ENCODE measurements around the gene SNAI3.

SNAI3 gene

GRCh38 chr16:88631920-88632586 lies 54.3 kb downstream of the SNAI3 start:
- no peak for DNase-seq

GRCh38 chr16:88631384-88631783 lies 54.9 kb downstream of the SNAI3 start:
- DNase-seq = no peak

DNA sequence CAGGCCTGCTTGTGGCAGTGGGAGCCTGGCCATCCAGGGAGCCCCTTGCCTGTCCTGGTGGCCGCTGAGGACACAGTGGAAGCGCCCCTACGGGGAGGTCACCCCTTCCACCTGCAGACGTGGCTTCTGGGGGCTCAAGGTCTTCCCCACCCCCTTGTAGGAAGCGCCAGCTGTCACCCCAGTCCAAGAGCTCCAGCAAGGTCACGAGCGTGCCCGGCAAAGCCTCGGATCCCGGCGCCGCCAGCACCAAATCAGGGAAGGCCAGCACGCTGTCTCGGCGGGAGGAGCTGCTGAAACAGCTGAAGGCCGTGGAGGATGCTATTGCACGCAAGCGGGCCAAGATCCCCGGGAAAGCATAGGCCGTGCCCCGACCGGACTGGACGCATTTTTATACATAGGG lies 55.4 kb downstream of the SNAI3 start:
- DNase-seq = no peak

DNA sequence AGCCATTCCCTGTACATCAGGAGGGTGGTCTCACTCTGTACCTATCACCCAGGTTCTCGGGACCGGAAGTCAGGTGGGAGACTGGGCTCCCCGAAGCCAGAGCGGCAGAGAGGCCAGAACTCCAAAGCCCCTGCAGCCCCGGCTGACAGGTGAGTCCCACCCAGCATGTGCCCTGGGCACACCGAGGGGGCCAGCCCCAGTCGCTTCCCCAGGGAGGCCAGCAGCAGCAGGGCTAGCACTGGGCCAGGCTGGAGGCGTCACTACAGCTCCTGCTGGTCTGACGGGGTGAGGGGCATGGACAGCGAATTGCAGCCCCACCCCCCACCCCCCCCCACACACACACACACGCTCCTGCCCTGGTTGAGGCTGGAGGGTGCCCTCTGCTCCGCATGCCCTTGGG lies 55.9 kb downstream of the SNAI3 start:
- no peak for DNase-seq

DNA sequence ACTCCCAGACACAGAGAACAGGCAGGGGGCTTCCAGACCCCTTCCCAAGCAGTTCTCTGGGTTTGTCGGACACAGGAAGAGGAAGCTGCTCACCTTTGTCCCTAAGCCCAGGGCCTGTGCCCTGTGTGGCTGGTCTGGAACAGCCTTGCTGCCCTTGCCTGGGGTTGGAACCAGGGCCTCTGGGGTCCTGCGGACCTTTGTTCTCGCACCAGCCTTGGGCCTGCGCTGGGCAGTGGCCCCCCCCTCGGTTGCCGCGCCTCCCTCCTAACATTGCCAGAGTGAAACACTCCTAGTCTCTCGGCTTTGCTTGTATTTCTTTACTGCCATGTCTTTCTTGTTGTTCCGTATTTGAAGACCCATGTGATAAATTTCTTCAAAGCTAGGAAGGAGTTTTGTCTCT lies 56.5 kb downstream of the SNAI3 start:
- DNase-seq = no peak

GRCh38 chr16:88628512-88628974 lies 57.8 kb downstream of the SNAI3 start:
- DNase-seq = no peak

Measured in NCI-H1105 treated with DMSO at 0.1 percent for 48 hours (cell line).